Lower lobe of right lung (tissue), 2 donors: ENCODE measurements around the gene FARP2. TPM values are rescaled to one million over a fixed set of nuclear protein-coding genes. Genes with fewer than 3 reads are reported as not detected.

Experiments used
- ATAC-seq, 2 donors: fragments of 200-7000 bp; cut with Tn5 transposase; one replicate each; pipeline ENCODE4 v1.9.1; 2020 to 2022; ENCODE audit warnings: mild to moderate bottlenecking in 2 of 2, moderate library complexity in 2 of 2
- DNase-seq: peaks from one replicate; pipeline ENCODE4 v3.0.0-alpha.2; 2020
- H3K27ac ChIP-seq: fragments of 200-600 bp; one replicate; pipeline ENCODE4 v1.8.0; 2022
- H3K27me3 ChIP-seq: fragments of 200-600 bp; one replicate; pipeline ENCODE4 v1.8.0; 2022; ENCODE audit warnings: low read depth
- H3K36me3 ChIP-seq: fragments of 200-600 bp; one replicate; pipeline ENCODE4 v1.8.0; 2022; ENCODE audit warnings: mild to moderate bottlenecking
- H3K4me1 ChIP-seq: fragments of 200-600 bp; one replicate; pipeline ENCODE4 v1.8.0; 2022
- H3K4me3 ChIP-seq: fragments of 200-600 bp; one replicate; pipeline ENCODE4 v1.8.0; 2022; ENCODE audit warnings: mild to moderate bottlenecking
- H3K9me3 ChIP-seq: fragments of 200-600 bp; one replicate; pipeline ENCODE4 v1.8.0; 2022
- CTCF ChIP-seq: fragments of 200-600 bp; IDR thresholded peaks from one replicate; pipeline ENCODE4 v1.8.0; 2022; ENCODE audit warnings: antibody characterized with exemption, mild to moderate bottlenecking
- intact Hi-C: fragments of 100-400 bp; cut with DNase I; formaldehyde crosslinking; loops from one replicate; pipeline ENCODE4 v1.11.0; 2022
- total RNA-seq: library from RNA; stranded (reverse); fragmentation: NEBNext Ultra II Directional; extraction: Animal tissue kit (Norgen Biotek cat#: 25700); gene quantifications from one replicate; pipeline ENCODE4 v1.2.1, GENCODE V29; 2021
- donor health status: DM: no; HTN: yes; CAD: no; lungs with severe emphysema.

Gene FARP2
- total RNA-seq, 1 donor from 2014 or later, result 42.4 TPM

GRCh38 chr2:241534701-241535375, 178.8 kb downstream of the FARP2 start:
- Histone ChIP-seq H3K36me3 (no peaks in the 10 kb centered on the region), H3K9me3 (no peaks in the 10 kb centered on the region), H3K27ac (no peak overlapping the region), H3K4me1 (no peaks in the 10 kb centered on the region), H3K27me3 (peaks cover 4% of the 10 kb centered on the region), H3K4me3 (no peak overlapping the region)
- intact Hi-C loops, result no loop called here
- DNase-seq (no peak), ATAC-seq (no peak)
- TF ChIP-seq CTCF, result no peak

- no peak for TF ChIP-seq CTCF
- no peaks in the 10 kb centered on the region for H3K9me3 ChIP-seq
- no peaks in the 10 kb centered on the region for H3K36me3 ChIP-seq
- peaks cover 7% of the 10 kb centered on the region for H3K4me1 ChIP-seq
- H3K4me3 ChIP-seq, result no peak overlapping the region
- intact Hi-C loops, result no loop called here
- peaks cover 14% of the 10 kb centered on the region for H3K27me3 ChIP-seq
- ATAC-seq (no peak), DNase-seq (no peak)
- no peak overlapping the region for H3K27ac ChIP-seq
Observed at GRCh38 chr2:241535871-241536655, 180.0 kb downstream of the FARP2 start.

GRCh38 chr2:241538838-241539615, 182.9 kb downstream of the FARP2 start:
- H3K36me3 ChIP-seq, result no peaks in the 10 kb centered on the region
- H3K27ac ChIP-seq, result peak overlapping the region; percentile 67
- peak; percentile 40 for DNase-seq
- peaks cover 18% of the 10 kb centered on the region for H3K4me1 ChIP-seq
- peak in 1 of 2 donors; percentile 23 for ATAC-seq
- no peak for TF ChIP-seq CTCF
- no peaks in the 10 kb centered on the region for H3K9me3 ChIP-seq
- intact Hi-C loops, result no loop called here
- H3K27me3 ChIP-seq, result peaks cover 25% of the 10 kb centered on the region
- H3K4me3 ChIP-seq, result no peak overlapping the region

- Histone ChIP-seq H3K9me3 (no peaks in the 10 kb centered on the region), H3K36me3 (no peaks in the 10 kb centered on the region), H3K27me3 (peaks cover 25% of the 10 kb centered on the region), H3K4me1 (peaks cover 18% of the 10 kb centered on the region), H3K4me3 (no peak overlapping the region), H3K27ac (peak overlapping the region; percentile 67)
- no peak for DNase-seq
- intact Hi-C loops, result no loop called here
- TF ChIP-seq CTCF, result no peak
- no peak for ATAC-seq
Observed at GRCh38 chr2:241539616-241540374, 183.7 kb downstream of the FARP2 start.

- ATAC-seq, result peak; percentile 75 to 83
- Histone ChIP-seq H3K4me1 (peaks cover 18% of the 10 kb centered on the region), H3K9me3 (no peaks in the 10 kb centered on the region), H3K4me3 (peak overlapping the region; percentile 55), H3K36me3 (no peaks in the 10 kb centered on the region), H3K27me3 (peaks cover 25% of the 10 kb centered on the region), H3K27ac (peak overlapping the region; percentile 67)
- intact Hi-C loops, result no loop called here
- peak; percentile 82 for DNase-seq
- no peak for TF ChIP-seq CTCF
Observed at GRCh38 chr2:241540401-241540770, 184.3 kb downstream of the FARP2 start.
